Dedifferentiated amniotic fluid mesenchymal stem cell (primary cell): Measurements from ENCODE around the gene DXO.

Experiments used
- DNase-seq: peaks from one replicate; pipeline ENCODE4 v3.0.0-alpha.2; 2016; ENCODE audit errors: extremely low spot score

Gene DXO

DNA sequence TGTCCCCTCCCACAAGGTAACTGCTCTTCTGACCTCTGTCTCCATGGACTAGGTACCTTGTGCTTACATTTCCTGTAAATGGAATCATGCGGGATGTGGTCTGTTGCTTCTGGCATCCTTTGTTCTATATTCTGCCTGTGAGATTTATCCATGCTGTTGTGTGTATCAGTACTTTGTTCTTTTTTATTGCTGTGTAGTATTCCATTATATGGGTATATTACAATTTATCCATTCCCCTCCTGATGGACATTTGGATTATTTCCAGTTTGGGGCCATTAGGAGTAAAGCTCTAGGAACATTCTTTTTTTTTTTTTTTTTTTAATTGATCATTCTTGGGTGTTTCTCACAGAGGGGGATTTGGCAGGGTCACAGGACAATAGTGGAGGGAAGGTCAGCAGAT, 41.0 kb downstream of the DXO start:
- DNase-seq = no peak

DNA sequence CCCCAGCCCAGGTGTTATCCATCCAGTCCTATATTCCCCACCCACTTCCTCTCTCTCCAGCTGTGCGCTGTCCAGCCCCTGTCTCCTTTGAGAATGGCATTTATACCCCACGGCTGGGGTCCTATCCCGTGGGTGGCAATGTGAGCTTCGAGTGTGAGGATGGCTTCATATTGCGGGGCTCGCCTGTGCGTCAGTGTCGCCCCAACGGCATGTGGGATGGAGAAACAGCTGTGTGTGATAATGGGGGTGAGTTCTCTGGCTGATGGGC, 43.3 kb downstream of the DXO start:
- no peak for DNase-seq

DNA sequence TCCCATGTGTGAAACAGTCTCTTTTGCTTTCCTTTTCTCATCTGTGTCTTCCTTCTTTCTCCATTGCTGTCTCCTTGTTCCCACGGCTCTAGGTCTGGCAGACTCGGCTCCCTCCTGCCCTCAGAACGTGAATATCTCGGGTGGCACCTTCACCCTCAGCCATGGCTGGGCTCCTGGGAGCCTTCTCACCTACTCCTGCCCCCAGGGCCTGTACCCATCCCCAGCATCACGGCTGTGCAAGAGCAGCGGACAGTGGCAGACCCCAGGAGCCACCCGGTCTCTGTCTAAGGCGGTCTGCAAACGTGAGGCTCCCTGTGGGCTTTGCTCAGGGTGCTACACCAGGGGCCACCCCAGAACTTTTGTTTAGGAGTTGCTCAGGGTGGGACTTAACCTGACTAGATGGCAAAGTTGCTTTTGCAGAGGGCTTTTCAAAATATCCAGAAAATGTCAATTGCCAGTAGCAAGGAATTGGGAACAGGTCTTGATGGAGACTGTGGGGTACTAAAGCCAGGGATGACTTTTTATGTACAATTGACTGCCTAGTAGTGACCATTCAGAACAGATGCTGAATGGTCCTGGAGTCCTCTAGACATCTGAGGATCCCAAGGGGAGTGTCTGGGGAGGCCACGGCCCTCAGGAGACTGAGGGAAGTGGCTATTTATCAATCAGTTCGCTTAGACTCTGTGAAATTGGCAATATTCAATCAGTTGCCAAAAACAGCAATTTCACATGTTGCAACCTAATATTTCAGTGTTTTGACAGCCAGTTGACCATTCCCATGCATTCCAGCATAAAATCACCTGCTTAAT, 43.9 kb downstream of the DXO start:
- no peak for DNase-seq

DNA sequence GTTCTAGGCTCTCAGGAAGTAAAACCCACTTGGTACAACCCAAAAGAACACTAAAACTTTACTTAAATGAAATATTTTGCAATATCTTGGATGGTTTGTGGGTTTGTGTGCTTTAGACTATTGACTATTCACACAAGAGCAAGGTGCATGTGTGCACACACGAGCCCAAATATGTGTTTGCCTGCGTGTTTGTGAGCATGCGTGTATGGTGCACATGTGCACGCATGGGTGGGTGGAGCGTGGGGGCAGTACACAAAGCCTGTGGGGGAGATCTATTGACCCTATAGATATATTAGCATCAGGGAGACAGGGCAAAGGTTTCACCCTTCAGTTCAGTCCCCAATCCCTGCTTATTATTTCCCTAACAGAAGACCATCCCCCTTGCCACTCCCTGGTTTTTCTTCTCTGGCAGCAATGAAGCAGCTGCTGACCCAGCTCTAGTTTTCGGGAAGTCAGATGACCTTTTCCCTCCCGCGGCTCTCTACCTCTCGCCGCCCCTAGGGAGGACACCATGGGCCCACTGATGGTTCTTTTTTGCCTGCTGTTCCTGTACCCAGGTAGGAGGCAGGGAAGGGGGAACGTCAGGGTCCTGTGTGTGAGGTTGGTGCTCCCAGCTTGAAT, 44.6 kb downstream of the DXO start, which contains the start of gene C2:
Gene C2 (plus strand): TSS at position 476 of the 621 bp plus-strand sequence. CDS start 36 bp downstream, at position 512.
- DNase-seq = no peak

DNA sequence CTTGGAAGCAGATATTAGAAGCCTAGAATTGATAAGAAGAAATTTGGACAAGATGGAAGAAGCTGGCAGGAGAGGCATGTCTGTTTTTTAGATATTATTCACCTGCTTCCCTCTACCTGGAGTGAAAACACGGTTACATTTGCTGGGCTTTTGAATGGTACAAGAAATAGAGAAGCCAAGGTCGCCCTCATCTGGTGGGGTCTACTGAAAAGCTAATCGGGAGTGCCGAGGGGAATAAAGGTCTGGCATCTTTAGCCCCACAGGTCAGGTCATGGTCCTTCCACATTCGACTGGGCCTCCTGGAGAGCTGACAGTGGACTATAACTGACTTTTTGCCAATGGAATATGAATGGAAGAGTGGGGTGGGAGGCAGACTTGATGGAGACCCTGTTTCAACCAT, 49.0 kb downstream of the DXO start:
- DNase-seq = no peak

DNA sequence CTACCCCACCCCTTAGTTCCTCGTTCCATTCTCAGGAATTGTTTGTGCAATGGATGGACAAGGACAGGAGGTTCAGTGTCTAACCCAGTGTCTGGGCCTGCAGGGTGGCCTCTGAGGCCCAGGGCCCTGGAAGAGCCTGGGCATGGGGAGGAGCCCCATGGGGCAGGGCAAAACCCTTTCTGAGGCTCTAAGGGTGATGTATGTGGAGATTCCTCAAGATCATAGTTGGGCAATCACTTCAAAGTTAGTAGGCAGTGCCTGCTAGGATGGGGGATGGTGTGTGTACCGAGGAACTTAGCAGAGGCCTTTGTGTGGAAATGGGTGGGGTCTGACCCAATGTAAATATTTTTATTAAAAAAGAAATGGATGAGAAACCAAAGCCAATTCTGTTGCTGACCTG, 51.1 kb downstream of the DXO start:
- no peak for DNase-seq
